Mammary epithelial cell (primary cell): ENCODE measurements around the gene TAOK1.

Experiments used
- EZH2 ChIP-seq: IDR thresholded peaks from 2 replicates; pipeline ENCODE4 v1.6.1; 2012; ENCODE audit warnings: low read length, inconsistent platforms, borderline replicate concordance
- TF ChIP-seq, protein P1 (sequence below), 2 donors: IDR thresholded peaks in 1 of 2; conservative IDR thresholded peaks in 1 of 2; 2 replicates each; pipeline ENCODE4 v1.5.1; 2011 to 2012; ENCODE audit warnings: inconsistent platforms in 2 of 2, low read length in 2 of 2, mild to moderate bottlenecking in 2 of 2, control low read depth in 1 of 2, low read depth in 1 of 2; ENCODE audit not compliant: insufficient read depth in 1 of 2; ENCODE audit errors: extremely low read depth in 1 of 2

DNA sequence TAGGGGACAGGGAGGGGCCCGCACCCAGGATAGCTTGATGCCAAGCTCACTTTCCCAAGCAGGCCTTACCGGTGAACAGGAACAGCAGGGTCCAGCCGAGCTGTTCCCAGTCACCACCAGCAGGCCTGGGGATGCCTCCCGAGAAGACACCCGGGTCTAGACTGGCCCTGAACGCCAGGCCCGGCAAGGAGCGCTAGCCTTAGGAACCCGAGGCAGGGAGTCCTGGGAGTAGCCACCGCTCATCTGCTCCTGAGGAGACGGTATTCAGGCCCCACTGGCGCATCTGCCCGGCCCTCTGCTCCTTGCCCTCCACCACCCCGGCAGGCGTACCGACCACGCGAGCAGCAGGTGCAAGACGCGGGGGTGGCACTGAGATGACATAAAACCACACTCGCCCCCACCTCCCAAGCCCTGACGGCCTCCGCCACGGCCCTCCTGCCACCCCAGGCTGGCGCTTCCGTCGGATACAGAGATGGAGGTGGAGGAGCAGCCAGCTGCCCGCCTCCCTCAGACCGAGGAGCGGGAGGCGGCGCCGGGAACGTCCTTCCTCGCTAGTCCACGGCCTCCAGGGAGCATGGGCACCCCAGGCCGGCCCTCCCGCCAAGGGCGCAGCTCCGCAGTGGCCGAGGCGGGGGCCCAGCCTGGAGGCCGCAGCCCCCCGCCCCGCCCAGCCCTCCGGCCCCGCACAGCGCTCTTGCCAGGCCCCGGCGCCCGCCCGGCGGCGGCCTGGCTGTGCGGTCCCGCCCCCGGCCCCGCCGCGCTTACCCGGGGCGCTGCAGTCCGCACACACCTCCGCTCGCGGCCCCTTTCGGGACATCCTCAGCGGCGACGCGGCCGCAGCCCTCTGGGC lies 198.6 kb downstream of the TAOK1 start:
- TF ChIP-seq, protein P1, sequence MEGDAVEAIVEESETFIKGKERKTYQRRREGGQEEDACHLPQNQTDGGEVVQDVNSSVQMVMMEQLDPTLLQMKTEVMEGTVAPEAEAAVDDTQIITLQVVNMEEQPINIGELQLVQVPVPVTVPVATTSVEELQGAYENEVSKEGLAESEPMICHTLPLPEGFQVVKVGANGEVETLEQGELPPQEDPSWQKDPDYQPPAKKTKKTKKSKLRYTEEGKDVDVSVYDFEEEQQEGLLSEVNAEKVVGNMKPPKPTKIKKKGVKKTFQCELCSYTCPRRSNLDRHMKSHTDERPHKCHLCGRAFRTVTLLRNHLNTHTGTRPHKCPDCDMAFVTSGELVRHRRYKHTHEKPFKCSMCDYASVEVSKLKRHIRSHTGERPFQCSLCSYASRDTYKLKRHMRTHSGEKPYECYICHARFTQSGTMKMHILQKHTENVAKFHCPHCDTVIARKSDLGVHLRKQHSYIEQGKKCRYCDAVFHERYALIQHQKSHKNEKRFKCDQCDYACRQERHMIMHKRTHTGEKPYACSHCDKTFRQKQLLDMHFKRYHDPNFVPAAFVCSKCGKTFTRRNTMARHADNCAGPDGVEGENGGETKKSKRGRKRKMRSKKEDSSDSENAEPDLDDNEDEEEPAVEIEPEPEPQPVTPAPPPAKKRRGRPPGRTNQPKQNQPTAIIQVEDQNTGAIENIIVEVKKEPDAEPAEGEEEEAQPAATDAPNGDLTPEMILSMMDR (conservative IDR thresholded peaks at IDR 0.05 in 1 of 2, IDR thresholded peaks at IDR 0.05 in 1 of 2; ENCODE audit: extremely low read depth in 1 of 2, insufficient read depth in 1 of 2, low read depth in 1 of 2, low read length in 2 of 2) = no peak
- no peak for TF ChIP-seq EZH2
